Psoas muscle (tissue), 8 donors: ENCODE data around the gene UBE2I. TPM values are rescaled to one million over a fixed set of nuclear protein-coding genes. Genes with fewer than 3 reads are reported as not detected.
A peak's percentile ranks its signal among the peaks of the same experiment; 100 is the strongest.

Source experiments
- ATAC-seq, 4 donors: fragments of 200-7000 bp; cut with Tn5 transposase; one replicate each; pipeline ENCODE4 v1.9.1; 2020; ENCODE audit warnings: moderate library complexity in 3 of 4, mild to moderate bottlenecking in 2 of 4
- DNase-seq, 2 donors: peaks; one replicate each; pipeline ENCODE4 v3.0.0-alpha.2; 2020
- H3K27ac ChIP-seq: fragments of 200-600 bp; one replicate; pipeline ENCODE4 v1.8.0; 2022
- H3K27me3 ChIP-seq, 3 donors: fragments of 200-600 bp in 1 of 3; one replicate each; pipeline versions ENCODE4 v1.6.1 to v1.8.0; 2013 to 2022; ENCODE audit warnings: low read length in 2 of 3, mild to moderate bottlenecking in 2 of 3, moderate library complexity in 1 of 3; ENCODE audit not compliant: insufficient read depth in 3 of 3
- H3K36me3 ChIP-seq, 2 donors: fragments of 200-600 bp in 1 of 2; one replicate each; pipeline versions ENCODE4 v1.6.1 to v1.8.0; 2013 to 2022; ENCODE audit warnings: low read depth in 1 of 2, mild to moderate bottlenecking in 1 of 2, moderate library complexity in 1 of 2; ENCODE audit not compliant: insufficient read depth in 1 of 2
- H3K4me1 ChIP-seq: fragments of 200-600 bp; one replicate; pipeline ENCODE4 v1.8.0; 2022
- H3K4me3 ChIP-seq: fragments of 200-600 bp; one replicate; pipeline ENCODE4 v1.8.0; 2022; ENCODE audit warnings: mild to moderate bottlenecking
- H3K9me3 ChIP-seq: fragments of 200-600 bp; one replicate; pipeline ENCODE4 v1.8.0; 2022
- WGBS, 3 donors: extraction: QIAGEN DNeasy Blood & Tissue Kit; methylation state at CpG; one replicate each; pipeline versions ENCODE4 v1.1.6 to v1.1.7; 2013; 5-methylcytosine and 5-hydroxymethylcytosine counted together
- intact Hi-C, 2 donors: fragments of 100-400 bp; cut with DNase I; formaldehyde crosslinking; loops; one replicate each; pipeline versions ENCODE4 v1.11.0 to v1.14.2; 2022
- polyA plus RNA-seq, 3 donors: library from polyadenylated mRNA; stranded (reverse); fragments of 200-250 nt; gene quantifications; one replicate each; pipeline ENCODE4 v1.2.3, GENCODE V29; 2013
- total RNA-seq, 4 donors: library from RNA; stranded (reverse); fragmentation: NEBNext Ultra II Directional in 2 of 4; extraction: Animal tissue kit (Norgen Biotek cat#: 25700) in 2 of 4; gene quantifications; one replicate each; pipeline versions ENCODE4 v1.2.1 to v1.2.4, GENCODE V29; 2021 to 2023
- TF ChIP-seq, protein P1 (sequence below): fragments of 200-600 bp; IDR thresholded peaks from one replicate; pipeline ENCODE4 v1.8.0; 2022; ENCODE audit warnings: antibody characterized with exemption
- donor health status: healthy with polysubstance abuse.
- donor health status: DM: no; HTN: no; CAD: no; lungs with moderate emphysema.
- donor health status: Bipolar disorder and iron deficiency.
- donor health status: healthy.
- donor health status: DM: yes; HTN: yes; CAD: no.
- donor health status: DM: no; HTN: no; CAD: no.
- donor health status: DM: no; HTN: no; CAD: no.
- donor health status: DM: yes; HTN: yes; CAD: no.

UBE2I gene
- total and polyA plus RNA-seq, 7 donors, result 46.2 to 101 (median 55.6) TPM

- no peak overlapping the region for H3K4me3 ChIP-seq
- WGBS, 3 donors, result 85 to 94% (median 87%) methylated on average over 29 of the region's 29 CpGs
- ATAC-seq (no peak), DNase-seq (peak in 1 of 2 donors; percentile 50)
- no peaks in the 10 kb centered on the region for H3K4me1 ChIP-seq
- no peak overlapping the region for H3K27ac ChIP-seq
- H3K9me3 ChIP-seq, result no peaks in the 10 kb centered on the region
- H3K27me3 ChIP-seq, result no peaks in the 10 kb centered on the region
- TF ChIP-seq, protein P1, sequence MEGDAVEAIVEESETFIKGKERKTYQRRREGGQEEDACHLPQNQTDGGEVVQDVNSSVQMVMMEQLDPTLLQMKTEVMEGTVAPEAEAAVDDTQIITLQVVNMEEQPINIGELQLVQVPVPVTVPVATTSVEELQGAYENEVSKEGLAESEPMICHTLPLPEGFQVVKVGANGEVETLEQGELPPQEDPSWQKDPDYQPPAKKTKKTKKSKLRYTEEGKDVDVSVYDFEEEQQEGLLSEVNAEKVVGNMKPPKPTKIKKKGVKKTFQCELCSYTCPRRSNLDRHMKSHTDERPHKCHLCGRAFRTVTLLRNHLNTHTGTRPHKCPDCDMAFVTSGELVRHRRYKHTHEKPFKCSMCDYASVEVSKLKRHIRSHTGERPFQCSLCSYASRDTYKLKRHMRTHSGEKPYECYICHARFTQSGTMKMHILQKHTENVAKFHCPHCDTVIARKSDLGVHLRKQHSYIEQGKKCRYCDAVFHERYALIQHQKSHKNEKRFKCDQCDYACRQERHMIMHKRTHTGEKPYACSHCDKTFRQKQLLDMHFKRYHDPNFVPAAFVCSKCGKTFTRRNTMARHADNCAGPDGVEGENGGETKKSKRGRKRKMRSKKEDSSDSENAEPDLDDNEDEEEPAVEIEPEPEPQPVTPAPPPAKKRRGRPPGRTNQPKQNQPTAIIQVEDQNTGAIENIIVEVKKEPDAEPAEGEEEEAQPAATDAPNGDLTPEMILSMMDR, result no peak
- H3K36me3 ChIP-seq, result peaks cover 6 to 82% of the 10 kb centered on the region in 2 donors
- intact Hi-C loops, result no loop called here
These were observed 56.8 kb downstream of the UBE2I start for GRCh38 chr16:1366060-1366711.

DNA sequence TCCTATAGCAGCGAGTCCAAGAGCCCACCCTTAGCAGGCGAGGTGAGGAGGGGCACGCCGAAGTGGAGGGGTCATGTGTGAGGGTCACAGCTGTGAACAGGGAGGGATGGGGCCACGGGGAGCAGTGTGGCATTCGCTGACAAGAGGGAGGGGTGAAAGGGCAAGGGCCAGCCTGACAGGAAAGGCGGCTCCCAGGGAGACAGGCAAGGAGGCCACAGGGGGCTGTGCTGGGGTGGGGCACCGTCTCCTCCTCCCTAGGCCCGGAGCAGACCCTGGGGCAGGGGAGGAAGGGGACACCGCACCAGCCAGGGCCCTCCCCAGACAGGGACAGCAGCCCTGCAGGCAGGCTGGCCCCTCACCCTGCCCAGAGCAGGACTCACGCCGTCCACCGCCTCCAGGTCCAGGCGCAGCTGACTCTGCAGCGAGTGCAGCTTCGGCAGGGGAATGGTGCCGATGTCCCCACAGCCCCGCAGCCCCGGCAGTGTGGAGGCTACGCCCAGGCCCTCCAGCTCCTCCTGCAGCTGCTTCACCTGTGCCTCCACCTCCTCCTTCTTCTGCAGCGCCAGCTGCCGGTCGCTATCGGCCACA, 57.4 kb downstream of the UBE2I start:
- no peak overlapping the region for H3K4me3 ChIP-seq

DNA sequence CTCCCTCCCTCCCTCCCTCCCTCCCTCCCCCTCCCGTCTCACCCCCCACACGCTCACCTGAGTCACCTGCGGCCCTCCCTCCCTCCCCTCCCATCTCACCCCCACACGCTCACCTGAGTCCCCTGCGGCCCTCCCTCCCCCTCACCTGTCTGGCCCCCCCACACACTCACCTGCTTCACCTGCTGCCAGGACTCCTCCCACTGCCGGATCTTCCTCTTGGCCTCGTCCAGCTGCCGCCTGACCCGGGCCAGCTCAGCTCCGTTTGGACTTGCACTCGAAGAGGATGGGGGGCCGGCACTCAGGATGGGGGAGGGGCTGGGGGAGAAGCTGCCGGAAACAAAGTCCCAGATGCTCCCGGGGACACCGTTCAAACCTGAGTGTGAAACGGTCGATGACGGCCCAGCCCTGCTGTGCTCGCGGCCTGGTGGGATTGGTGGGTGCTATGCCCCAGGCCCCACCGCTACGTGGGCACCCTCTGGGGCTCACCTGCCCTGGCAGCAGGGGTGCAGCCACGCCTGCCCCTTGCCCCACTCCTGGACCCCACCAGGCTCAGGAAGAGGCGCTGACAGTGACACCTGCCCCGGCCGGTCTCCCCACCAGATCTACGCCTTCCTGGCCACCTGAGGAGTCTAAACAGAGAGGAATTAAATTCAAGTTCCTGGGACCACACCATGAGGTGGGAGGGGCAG, 58.2 kb downstream of the UBE2I start:
- H3K27me3 ChIP-seq, result no peaks in the 10 kb centered on the region
- no peak overlapping the region for H3K4me3 ChIP-seq
- WGBS, 3 donors, result 80 to 86% (median 82%) methylated on average over 22 to 27 of the region's 27 CpGs
- H3K36me3 ChIP-seq, result peaks cover 5 to 72% of the 10 kb centered on the region in 2 donors
- H3K4me1 ChIP-seq, result no peaks in the 10 kb centered on the region
- H3K27ac ChIP-seq, result no peak overlapping the region
- H3K9me3 ChIP-seq, result no peaks in the 10 kb centered on the region
- intact Hi-C loops, result no loop called here
- no peak for ATAC-seq
- no peak for DNase-seq
- TF ChIP-seq, protein P1, result no peak

More for the DNA sequence above, 57.4 kb downstream of the UBE2I start:
- H3K27ac ChIP-seq, result no peak overlapping the region
- no peaks in the 10 kb centered on the region for H3K9me3 ChIP-seq
- DNase-seq, result peak in 1 of 2 donors; percentile 48
- intact Hi-C loops, result no loop called here
- TF ChIP-seq, protein P1, result no peak
- no peaks in the 10 kb centered on the region for H3K4me1 ChIP-seq
- H3K36me3 ChIP-seq, result peaks cover 6 to 81% of the 10 kb centered on the region in 2 donors
- ATAC-seq, result no peak
- H3K27me3 ChIP-seq, result no peaks in the 10 kb centered on the region
- WGBS, 3 donors, result 83 to 85% (median 85%) methylated on average over 15 to 24 of the region's 24 CpGs

DNA sequence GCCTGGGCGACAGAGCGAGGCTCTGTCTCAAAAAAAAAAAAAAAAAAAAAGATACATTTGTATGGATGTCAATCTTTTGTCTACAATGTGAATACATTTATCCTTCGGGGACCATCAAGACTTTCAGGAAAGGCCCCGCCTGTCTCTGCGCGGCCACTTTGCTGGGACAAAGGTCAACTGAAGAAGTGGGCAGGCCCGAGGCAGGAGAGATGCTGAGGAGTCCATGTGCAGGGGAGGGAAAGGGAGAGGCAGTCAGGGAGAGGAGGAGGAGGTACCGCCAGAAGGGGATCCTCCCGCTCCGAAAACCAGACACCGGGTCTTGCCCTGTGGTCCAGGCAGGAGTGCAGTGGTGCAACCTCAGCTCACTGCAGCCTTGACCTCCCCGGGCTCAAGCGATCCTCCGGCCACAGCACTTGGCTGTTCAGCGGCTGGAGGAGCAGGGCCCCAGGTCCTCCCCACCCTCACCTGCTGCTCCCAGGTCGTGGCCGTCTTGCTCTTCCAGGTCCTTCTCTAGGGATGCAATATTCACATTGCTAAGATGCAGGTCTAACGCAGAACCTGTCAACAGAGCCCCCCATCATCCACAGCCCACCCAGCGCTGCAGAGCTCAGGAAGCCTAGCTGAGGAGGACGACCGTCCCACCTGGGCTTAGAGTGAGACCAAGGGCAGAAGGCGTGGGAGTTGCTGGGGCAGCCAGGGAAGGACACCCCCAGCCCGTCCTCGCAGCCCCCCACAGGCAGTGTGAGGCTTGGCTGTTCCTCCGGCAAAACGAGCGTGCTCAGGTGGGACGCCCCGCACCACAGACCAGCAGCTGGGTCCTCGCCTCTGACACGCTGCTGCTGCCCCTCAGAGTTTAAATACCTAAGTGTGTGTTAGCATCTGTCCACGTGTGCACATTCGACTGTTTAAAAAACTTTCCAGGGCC, 61.9 kb downstream of the UBE2I start:
- Histone ChIP-seq H3K27me3 (no peaks in the 10 kb centered on the region), H3K4me3 (no peak overlapping the region), H3K9me3 (no peaks in the 10 kb centered on the region), H3K27ac (no peak overlapping the region), H3K36me3 (peaks cover 0 to 48% of the 10 kb centered on the region in 2 donors), H3K4me1 (no peaks in the 10 kb centered on the region)
- TF ChIP-seq, protein P1, result no peak
- no peak for DNase-seq
- intact Hi-C loops, result no loop called here
- no peak for ATAC-seq
- WGBS, 3 donors, result 89 to 92% (median 90%) methylated on average over 30 to 33 of the region's 33 CpGs
